ENCODE measurements around the gene CPA5.

The CPA5 gene

GRCh38 chr7:130379921-130380860, 35.6 kb downstream of the CPA5 start, which contains the start of gene CPA1:
CPA1 (plus strand) TSS chr7:130380494; CDS start chr7:130380521, 27 bp downstream.
- DNase-seq = no peak

GRCh38 chr7:130380861-130381455, 36.3 kb downstream of the CPA5 start:
- DNase-seq = no peak

- no peak for DNase-seq
These were observed 37.1 kb downstream of the CPA5 start for GRCh38 chr7:130381468-130382312.

GRCh38 chr7:130383187-130383980, 38.8 kb downstream of the CPA5 start:
- no peak for DNase-seq

GRCh38 chr7:130384371-130384801, 39.8 kb downstream of the CPA5 start:
- DNase-seq = no peak

GRCh38 chr7:130384841-130385599, 40.4 kb downstream of the CPA5 start:
- DNase-seq = no peak

GRCh38 chr7:130385600-130386066, 41.0 kb downstream of the CPA5 start:
- no peak for DNase-seq

- DNase-seq = no peak
These were observed 42.3 kb downstream of the CPA5 start for GRCh38 chr7:130386876-130387275.

GRCh38 chr7:130387306-130387627, 42.7 kb downstream of the CPA5 start:
- DNase-seq = no peak

GRCh38 chr7:130387628-130388403, 43.2 kb downstream of the CPA5 start:
- no peak for DNase-seq

GRCh38 chr7:130388671-130389070, 44.1 kb downstream of the CPA5 start:
- no peak for DNase-seq

- DNase-seq = no peak
These were observed 45.9 kb downstream of the CPA5 start for GRCh38 chr7:130390486-130390885.

- no peak for DNase-seq
These were observed 48.5 kb downstream of the CPA5 start for GRCh38 chr7:130393101-130393561.

GRCh38 chr7:130393841-130394411, 49.3 kb downstream of the CPA5 start:
- DNase-seq = no peak

GRCh38 chr7:130394421-130395195, 50.0 kb downstream of the CPA5 start:
- DNase-seq = no peak

GRCh38 chr7:130395421-130395820, 50.8 kb downstream of the CPA5 start:
- no peak for DNase-seq

- no peak for DNase-seq
These were observed 51.5 kb downstream of the CPA5 start for GRCh38 chr7:130396109-130396508.

- no peak for DNase-seq
These were observed 52.6 kb downstream of the CPA5 start for GRCh38 chr7:130397051-130397757.

GRCh38 chr7:130397758-130398073, 53.1 kb downstream of the CPA5 start:
- no peak for DNase-seq

Data from activated CD4-positive, alpha-beta T cell treated with anti-CD3 and anti-CD28 coated beads, Interleukin-2, amount 50 U/mL, for 1 hour (primary cell).